HG02588 (cell line): ENCODE measurements around the gene PPP1R18.
A peak's percentile ranks its signal among the peaks of the same experiment; 100 is the strongest.

Source experiments
- ATAC-seq: cut with Tn5 transposase; IDR thresholded peaks from one replicate; pipeline ENCODE4 v1.9.1; 2021; ENCODE audit warnings: mild to moderate bottlenecking, moderate library complexity; ENCODE audit not compliant: unreplicated experiment

PPP1R18 gene

GRCh38 chr6:30689985-30690384, 3.5 kb upstream of the PPP1R18 start:
- no peak for ATAC-seq

- ATAC-seq: no peak
These were observed 2.8 kb upstream of the PPP1R18 start for GRCh38 chr6:30689022-30689865.

- no peak for ATAC-seq
These were observed 2.1 kb upstream of the PPP1R18 start for GRCh38 chr6:30688569-30688968.

- ATAC-seq: no peak
These were observed 1.4 kb upstream of the PPP1R18 start for GRCh38 chr6:30687659-30688431.

GRCh38 chr6:30686908-30687658, 638 bp upstream of the PPP1R18 start:
- peak; percentile 38 for ATAC-seq

- no peak for ATAC-seq
These were observed 1.1 kb downstream of the PPP1R18 start for GRCh38 chr6:30685157-30686008.

- no peak for ATAC-seq
These were observed 1.9 kb downstream of the PPP1R18 start for GRCh38 chr6:30684386-30685156.

GRCh38 chr6:30683980-30684338, 2.5 kb downstream of the PPP1R18 start:
- no peak for ATAC-seq

- no peak for ATAC-seq
These were observed 3.1 kb downstream of the PPP1R18 start for GRCh38 chr6:30683183-30683979.

- peak; percentile 37 for ATAC-seq
These were observed 4.0 kb downstream of the PPP1R18 start for GRCh38 chr6:30682143-30683117.

- ATAC-seq: no peak
These were observed 4.7 kb downstream of the PPP1R18 start for GRCh38 chr6:30681766-30682142.

- no peak for ATAC-seq
These were observed 6.5 kb downstream of the PPP1R18 start for GRCh38 chr6:30679765-30680535.

GRCh38 chr6:30678964-30679726, 7.3 kb downstream of the PPP1R18 start:
- no peak for ATAC-seq

GRCh38 chr6:30676660-30677285, 9.7 kb downstream of the PPP1R18 start:
- ATAC-seq: no peak

- peak; percentile 60 for ATAC-seq
These were observed 13.8 kb downstream of the PPP1R18 start, which contains the start of gene DHX16 for GRCh38 chr6:30672445-30673253. TSS of gene DHX16 (minus strand) at chr6:30673006. CDS start at chr6:30672841, 165 bp downstream.
